A549 (cell line): ENCODE measurements around the gene CCSAP.

ENCODE experiments used
- ELK1 ChIP-seq: fragments of 150-350 bp; IDR thresholded peaks from 2 replicates; pipeline ENCODE4 v1.6.1; 2014; ENCODE audit warnings: low read depth, mild to moderate bottlenecking, low read length
- MAZ ChIP-seq: fragments of 150-350 bp; IDR thresholded peaks from 2 replicates; pipeline ENCODE4 v1.6.1; 2014; ENCODE audit warnings: antibody characterized with exemption, low read depth, low read length, borderline replicate concordance

- TF ChIP-seq ELK1 (no peak), MAZ (no peak)
These were observed 44.4 kb downstream of the CCSAP start for GRCh38 chr1:229298420-229298819.
